ENCODE measurements around the gene TGFBR3L.

The TGFBR3L gene

GRCh38 chr19:7901337-7901736 is 13.3 kb upstream of the TGFBR3L start:
- no peaks in the 10 kb centered on the region for H3K27me3 ChIP-seq (ENCODE audit: insufficient read depth, insufficient read length)
- peaks cover 25% of the 10 kb centered on the region for H3K4me1 ChIP-seq (ENCODE audit: insufficient read depth, insufficient read length)
- H3K36me3 ChIP-seq (ENCODE audit: insufficient read depth, insufficient read length, low read length): peaks cover 48% of the 10 kb centered on the region
- TF ChIP-seq ZNF274 (IDR thresholded peaks at IDR 0.05; ENCODE audit: low read depth, low read length) (no peak), YY1 (IDR thresholded peaks at IDR 0.05; ENCODE audit: insufficient read depth, insufficient read length) (no peak), SUZ12 (IDR thresholded peaks at IDR 0.05; ENCODE audit: extremely low read depth, insufficient read depth, insufficient read length) (no peak)
- H3K9ac ChIP-seq (ENCODE audit: insufficient read length, low read depth): no peak overlapping the region
- no peak for DNase-seq (ENCODE audit: low read depth, low spot score)
- no peaks in the 10 kb centered on the region for H3K9me3 ChIP-seq (ENCODE audit: insufficient read depth, low read length)
- no peak overlapping the region for H3K4me3 ChIP-seq (ENCODE audit: insufficient read length, low read depth)

GRCh38 chr19:7902796-7903243 is 11.8 kb upstream of the TGFBR3L start:
- peaks cover 55% of the 10 kb centered on the region for H3K36me3 ChIP-seq (ENCODE audit: insufficient read depth, insufficient read length, low read length)
- H3K9ac ChIP-seq (ENCODE audit: insufficient read length, low read depth): peak overlapping the region; percentile 100
- peak overlapping the region; percentile 98 for H3K4me3 ChIP-seq (ENCODE audit: insufficient read length, low read depth)
- H3K27me3 ChIP-seq (ENCODE audit: insufficient read depth, insufficient read length): no peaks in the 10 kb centered on the region
- peaks cover 30% of the 10 kb centered on the region for H3K4me1 ChIP-seq (ENCODE audit: insufficient read depth, insufficient read length)
- H3K9me3 ChIP-seq (ENCODE audit: insufficient read depth, low read length): no peaks in the 10 kb centered on the region
- TF ChIP-seq YY1 (IDR thresholded peaks at IDR 0.05; ENCODE audit: insufficient read depth, insufficient read length) (no peak), SUZ12 (IDR thresholded peaks at IDR 0.05; ENCODE audit: extremely low read depth, insufficient read depth, insufficient read length) (no peak), ZNF274 (IDR thresholded peaks at IDR 0.05; ENCODE audit: low read depth, low read length) (no peak)
- DNase-seq (ENCODE audit: low read depth, low spot score): no peak

- H3K9me3 ChIP-seq (ENCODE audit: insufficient read depth, low read length): no peaks in the 10 kb centered on the region
- TF ChIP-seq YY1 (IDR thresholded peaks at IDR 0.05; ENCODE audit: insufficient read depth, insufficient read length): no peak
- no peak for TF ChIP-seq ZNF274 (IDR thresholded peaks at IDR 0.05; ENCODE audit: low read depth, low read length)
- TF ChIP-seq SUZ12 (IDR thresholded peaks at IDR 0.05; ENCODE audit: extremely low read depth, insufficient read depth, insufficient read length): no peak
- peak within 1 kb of the TSS; percentile 98 for H3K4me3 ChIP-seq (ENCODE audit: insufficient read length, low read depth)
- H3K9ac ChIP-seq (ENCODE audit: insufficient read length, low read depth): peak within 1 kb of the TSS; percentile 100
- H3K36me3 ChIP-seq (ENCODE audit: insufficient read depth, insufficient read length, low read length): peaks cover 54% of the 10 kb centered on the region
- H3K4me1 ChIP-seq (ENCODE audit: insufficient read depth, insufficient read length): peaks cover 34% of the 10 kb centered on the region
- peak; percentile 99 for DNase-seq (ENCODE audit: low read depth, low spot score)
- H3K27me3 ChIP-seq (ENCODE audit: insufficient read depth, insufficient read length): no peaks in the 10 kb centered on the region
Observed at GRCh38 chr19:7903244-7904073, 11.2 kb upstream of the TGFBR3L start, which contains the start of gene MAP2K7. Gene MAP2K7 (plus strand): TSS chr19:7903877. CDS start chr19:7903945, 68 bp downstream.

- Histone ChIP-seq H3K4me3 (ENCODE audit: insufficient read length, low read depth) (peak overlapping the region; percentile 98), H3K4me1 (ENCODE audit: insufficient read depth, insufficient read length) (peaks cover 35% of the 10 kb centered on the region), H3K9me3 (ENCODE audit: insufficient read depth, low read length) (no peaks in the 10 kb centered on the region), H3K9ac (ENCODE audit: insufficient read length, low read depth) (peak overlapping the region; percentile 92), H3K27me3 (ENCODE audit: insufficient read depth, insufficient read length) (no peaks in the 10 kb centered on the region), H3K36me3 (ENCODE audit: insufficient read depth, insufficient read length, low read length) (peaks cover 46% of the 10 kb centered on the region)
- no peak for DNase-seq (ENCODE audit: low read depth, low spot score)
- TF ChIP-seq YY1 (IDR thresholded peaks at IDR 0.05; ENCODE audit: insufficient read depth, insufficient read length) (no peak), SUZ12 (IDR thresholded peaks at IDR 0.05; ENCODE audit: extremely low read depth, insufficient read depth, insufficient read length) (no peak)
Observed at GRCh38 chr19:7904074-7905020, 10.3 kb upstream of the TGFBR3L start.

GRCh38 chr19:7905268-7905667 is 9.4 kb upstream of the TGFBR3L start:
- Histone ChIP-seq H3K27me3 (ENCODE audit: insufficient read depth, insufficient read length) (no peaks in the 10 kb centered on the region), H3K9me3 (ENCODE audit: insufficient read depth, low read length) (no peaks in the 10 kb centered on the region), H3K4me1 (ENCODE audit: insufficient read depth, insufficient read length) (peaks cover 35% of the 10 kb centered on the region), H3K9ac (ENCODE audit: insufficient read length, low read depth) (peak overlapping the region; percentile 42), H3K4me3 (ENCODE audit: insufficient read length, low read depth) (no peak overlapping the region), H3K36me3 (ENCODE audit: insufficient read depth, insufficient read length, low read length) (peaks cover 45% of the 10 kb centered on the region)
- DNase-seq (ENCODE audit: low read depth, low spot score): no peak
- no peak for TF ChIP-seq YY1 (IDR thresholded peaks at IDR 0.05; ENCODE audit: insufficient read depth, insufficient read length)

GRCh38 chr19:7905859-7906258 is 8.8 kb upstream of the TGFBR3L start:
- H3K9me3 ChIP-seq (ENCODE audit: insufficient read depth, low read length): no peaks in the 10 kb centered on the region
- no peak for DNase-seq (ENCODE audit: low read depth, low spot score)
- peaks cover 47% of the 10 kb centered on the region for H3K36me3 ChIP-seq (ENCODE audit: insufficient read depth, insufficient read length, low read length)
- H3K27me3 ChIP-seq (ENCODE audit: insufficient read depth, insufficient read length): no peaks in the 10 kb centered on the region
- H3K4me1 ChIP-seq (ENCODE audit: insufficient read depth, insufficient read length): peaks cover 31% of the 10 kb centered on the region
- TF ChIP-seq YY1 (IDR thresholded peaks at IDR 0.05; ENCODE audit: insufficient read depth, insufficient read length) (no peak), SUZ12 (IDR thresholded peaks at IDR 0.05; ENCODE audit: extremely low read depth, insufficient read depth, insufficient read length) (no peak), ZNF274 (IDR thresholded peaks at IDR 0.05; ENCODE audit: low read depth, low read length) (no peak)
- no peak overlapping the region for H3K4me3 ChIP-seq (ENCODE audit: insufficient read length, low read depth)
- H3K9ac ChIP-seq (ENCODE audit: insufficient read length, low read depth): no peak overlapping the region

GRCh38 chr19:7907122-7907521 is 7.5 kb upstream of the TGFBR3L start:
- Histone ChIP-seq H3K27me3 (ENCODE audit: insufficient read depth, insufficient read length) (no peaks in the 10 kb centered on the region), H3K9me3 (ENCODE audit: insufficient read depth, low read length) (no peaks in the 10 kb centered on the region), H3K36me3 (ENCODE audit: insufficient read depth, insufficient read length, low read length) (peaks cover 52% of the 10 kb centered on the region), H3K9ac (ENCODE audit: insufficient read length, low read depth) (no peak overlapping the region), H3K4me1 (ENCODE audit: insufficient read depth, insufficient read length) (peaks cover 29% of the 10 kb centered on the region), H3K4me3 (ENCODE audit: insufficient read length, low read depth) (no peak overlapping the region)
- DNase-seq (ENCODE audit: low read depth, low spot score): no peak
- TF ChIP-seq SUZ12 (IDR thresholded peaks at IDR 0.05; ENCODE audit: extremely low read depth, insufficient read depth, insufficient read length) (no peak), YY1 (IDR thresholded peaks at IDR 0.05; ENCODE audit: insufficient read depth, insufficient read length) (no peak), ZNF274 (IDR thresholded peaks at IDR 0.05; ENCODE audit: low read depth, low read length) (no peak)
